HG03103 (cell line): Measurements from ENCODE around the gene MYLK.

Experiments used
- ATAC-seq: cut with Tn5 transposase; IDR thresholded peaks from one replicate; pipeline ENCODE4 v1.9.1; 2021; ENCODE audit warnings: low read depth; ENCODE audit not compliant: unreplicated experiment

MYLK gene

DNA sequence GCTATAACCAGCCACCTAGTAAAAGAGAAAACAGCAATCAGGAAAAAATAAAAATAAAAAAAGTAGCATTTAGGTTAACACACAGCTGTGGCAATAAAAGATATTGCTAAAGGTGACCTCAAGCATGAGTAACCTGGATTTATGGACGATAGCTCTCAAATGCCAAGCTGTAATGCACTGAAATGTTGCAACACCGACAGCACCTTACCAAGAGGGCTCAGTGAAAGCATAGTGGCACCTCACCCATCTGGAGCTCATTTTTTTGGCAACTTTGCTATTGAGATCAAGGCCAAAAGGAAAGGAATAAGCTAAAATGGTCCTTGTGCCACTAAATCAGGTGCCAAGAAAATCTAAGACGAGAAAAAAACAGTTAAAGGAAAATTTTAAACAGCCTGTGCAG, 301.8 kb downstream of the MYLK start:
- ATAC-seq: no peak

DNA sequence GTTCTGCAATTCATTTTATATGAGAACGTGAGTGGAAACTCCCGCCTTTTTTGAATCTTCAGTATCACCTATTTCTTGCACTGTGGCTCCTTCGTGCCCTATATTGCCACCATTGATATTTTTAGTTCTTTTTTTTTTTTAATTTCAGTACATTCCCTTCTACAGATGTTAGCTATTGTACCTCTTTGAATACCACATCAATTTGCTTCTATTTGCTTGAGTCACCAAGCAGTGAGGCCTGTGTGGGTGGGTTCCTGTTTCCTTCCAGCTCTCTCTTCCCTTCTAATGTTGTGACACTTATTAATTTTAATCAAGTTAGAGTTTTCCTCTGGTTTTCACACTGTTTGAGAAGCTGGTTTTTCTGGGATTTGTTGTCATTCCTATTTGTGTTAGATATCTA, 308.0 kb downstream of the MYLK start:
- no peak for ATAC-seq

DNA sequence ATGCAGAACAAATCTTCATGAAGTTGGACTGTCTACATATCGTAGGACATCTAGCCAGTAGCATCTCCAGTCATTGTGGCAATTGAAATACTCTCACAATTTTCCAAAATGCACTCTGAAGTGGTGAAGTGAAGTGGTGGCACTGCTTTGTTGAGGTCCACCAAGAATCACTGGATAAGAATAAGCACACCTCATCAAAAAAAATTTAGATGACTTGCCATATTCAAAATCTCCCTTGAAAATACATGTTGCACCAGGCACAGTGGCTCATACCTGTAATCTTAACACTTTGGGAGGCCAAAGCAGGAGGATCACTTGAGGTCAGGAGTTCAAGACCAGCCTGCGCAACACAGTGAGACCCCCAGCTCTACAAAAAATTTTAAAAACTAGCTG, 312.2 kb downstream of the MYLK start:
- no peak for ATAC-seq

DNA sequence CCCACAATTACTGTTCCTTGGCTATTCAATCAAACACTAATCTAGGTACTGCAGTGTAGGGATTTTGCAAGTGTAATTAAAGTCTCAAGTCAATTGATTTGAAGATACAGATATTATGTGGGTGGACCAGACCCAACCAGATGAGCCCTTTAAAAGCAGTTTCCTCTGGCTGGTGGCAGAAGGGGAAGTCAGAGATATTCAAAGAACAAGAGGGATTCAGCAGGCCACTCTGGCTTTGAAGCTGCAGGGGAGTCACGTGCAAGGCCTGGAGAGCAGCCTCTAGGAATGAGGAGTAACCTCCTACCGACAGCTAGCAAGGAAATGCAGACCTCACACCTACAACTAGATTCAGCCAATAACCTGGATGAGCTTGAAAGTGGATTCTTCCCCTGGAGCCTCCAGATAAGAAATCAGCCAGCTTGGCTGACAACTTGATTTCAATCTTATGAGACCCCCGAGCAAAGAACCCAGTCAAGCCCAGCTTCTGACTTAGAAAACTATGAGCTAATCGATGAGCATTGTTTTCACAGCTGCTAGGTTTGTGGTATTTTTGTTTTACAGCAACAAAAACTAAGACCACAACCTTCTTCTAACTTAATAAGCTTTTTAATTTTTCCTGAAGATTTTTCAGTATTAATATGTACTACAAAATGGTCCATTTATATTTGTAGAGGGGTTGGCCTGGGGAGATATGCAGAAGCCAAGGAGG, 312.7 kb downstream of the MYLK start:
- no peak for ATAC-seq

DNA sequence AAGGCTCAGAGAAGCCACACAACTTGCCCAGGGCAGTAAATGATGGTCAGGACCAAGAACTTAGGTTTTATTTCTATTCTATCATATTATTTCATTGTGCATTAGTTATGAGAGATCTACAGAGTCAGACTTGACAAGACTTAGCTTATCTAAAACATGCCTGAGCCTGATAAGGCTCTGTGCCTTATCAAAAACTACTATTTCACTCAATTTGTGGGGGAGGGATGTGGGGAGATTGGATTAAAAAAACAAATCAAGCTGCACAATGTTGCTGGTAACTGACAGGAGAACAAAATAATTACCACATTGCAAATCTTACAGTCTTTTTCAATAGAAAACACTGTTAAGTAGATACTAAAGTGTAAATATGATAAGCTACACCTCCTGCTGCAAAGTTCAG, 315.3 kb downstream of the MYLK start:
- no peak for ATAC-seq

DNA sequence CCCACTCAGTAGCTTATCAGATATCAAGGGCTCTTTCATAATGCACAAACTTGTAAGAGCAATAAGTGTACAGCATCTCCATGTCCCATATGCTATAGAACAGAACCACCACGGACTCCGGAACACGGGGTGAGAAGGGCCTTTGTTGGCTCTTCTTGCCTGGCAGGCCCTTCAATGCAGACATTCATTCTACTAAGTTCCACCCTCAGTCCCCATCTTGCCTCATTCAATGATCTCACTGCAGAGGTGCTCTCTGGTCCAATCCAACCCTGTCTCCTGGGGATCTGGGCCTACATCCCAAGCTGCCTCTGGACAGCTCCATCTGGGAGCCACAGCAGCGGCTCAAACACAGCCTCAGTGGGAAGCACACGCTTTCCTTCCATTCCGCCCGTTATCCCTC, 316.1 kb downstream of the MYLK start:
- ATAC-seq: no peak

DNA sequence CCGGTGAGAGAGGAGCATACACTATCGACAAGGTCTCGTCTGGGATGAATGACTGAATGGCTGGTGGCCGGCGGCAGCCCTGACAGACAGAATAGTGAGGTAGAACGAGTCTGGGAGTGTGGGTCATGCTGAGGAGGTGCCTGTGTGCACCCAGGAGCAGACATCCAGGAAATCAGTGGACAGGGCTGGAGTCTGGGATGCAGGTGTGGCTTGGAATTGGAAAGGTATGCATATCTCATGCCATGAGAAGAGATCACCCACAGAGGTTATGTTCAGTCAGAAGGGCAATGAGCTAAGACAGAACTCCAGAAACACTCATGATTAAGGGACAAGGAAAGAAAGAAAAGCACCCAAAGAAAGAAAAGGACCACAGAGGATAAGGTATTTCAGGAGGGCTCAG, 320.1 kb downstream of the MYLK start:
- no peak for ATAC-seq

DNA sequence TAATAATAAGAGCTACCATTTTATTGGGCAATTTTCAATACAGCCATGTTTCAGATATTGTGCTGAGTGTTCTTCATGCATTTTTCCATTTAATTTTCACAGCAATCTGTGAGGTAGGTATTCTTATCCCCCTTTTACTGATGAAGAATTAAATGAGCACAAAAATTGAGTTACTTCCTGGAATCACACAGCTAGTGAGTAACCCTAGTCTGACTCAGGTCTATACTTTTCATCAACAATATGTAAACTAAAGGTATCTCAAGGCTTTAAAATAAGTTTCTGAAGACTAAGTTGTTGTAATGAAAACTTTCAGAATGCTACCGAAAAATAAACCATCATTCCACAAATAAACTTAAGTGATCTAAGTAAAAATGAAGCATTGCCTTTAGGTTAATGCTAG, 321.6 kb downstream of the MYLK start:
- ATAC-seq: no peak

DNA sequence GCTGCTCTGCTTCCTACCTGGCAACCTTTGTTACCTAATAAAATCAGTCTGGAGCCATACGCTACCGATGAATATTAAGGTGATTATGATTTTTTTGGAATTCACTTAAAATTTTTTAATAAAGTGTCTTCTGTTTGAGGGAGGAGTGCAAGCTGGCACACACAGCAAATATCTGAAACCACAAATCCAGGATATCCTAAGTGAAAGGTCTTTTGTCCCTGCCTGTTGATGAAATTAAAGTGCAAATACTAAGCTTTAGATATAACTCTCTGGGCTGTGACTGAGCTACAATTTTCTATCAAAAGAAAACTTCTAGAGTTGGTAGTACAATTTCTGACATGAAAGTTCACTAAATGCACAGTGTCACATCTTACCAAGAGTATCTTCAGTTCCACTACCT, 322.9 kb downstream of the MYLK start:
- no peak for ATAC-seq
